OCI-LY3 (cell line): ENCODE results near the gene PPIP5K2.

Source experiments
- CTCF ChIP-seq: fragments of 200-600, 300-600 bp; sonication (generic); IDR thresholded peaks from 2 replicates; pipeline ENCODE4 v1.5.1; 2014; ENCODE audit warnings: antibody characterized with exemption, low read length, low read depth
- EZH2phosphoT487 ChIP-seq: fragments of 200-600 bp; shearing (Covaris generic); IDR thresholded peaks from 2 replicates; pipeline ENCODE4 v1.6.1; 2018; ENCODE audit warnings: antibody characterized with exemption, mixed run types, low read depth

DNA sequence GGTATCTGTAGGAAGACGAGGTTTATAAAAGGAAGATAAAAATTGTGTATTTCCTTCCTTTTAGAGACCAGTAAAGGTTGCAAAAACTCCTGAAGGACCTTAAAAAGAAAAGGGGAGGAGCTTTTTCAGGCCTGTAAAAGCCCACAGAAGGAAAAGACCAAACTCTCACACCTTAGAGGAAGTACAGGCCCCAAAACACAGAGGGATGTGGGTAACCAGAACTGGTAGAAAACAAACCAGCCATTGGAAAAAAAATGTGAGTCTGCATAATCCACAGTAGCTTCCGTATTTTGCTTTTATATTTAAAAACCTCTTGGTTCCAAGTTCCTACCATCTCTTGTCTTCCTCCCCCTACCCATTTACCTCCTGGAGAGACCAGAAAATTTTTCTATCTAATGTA is 8.6 kb upstream of the PPIP5K2 start:
- TF ChIP-seq CTCF (no peak), EZH2phosphoT487 (no peak)
